Activated CD8-positive, alpha-beta T cell treated with anti-CD3 and anti-CD28 coated beads, Interleukin-2, amount 10 ng/mL, durations not matched to agents 7 days and 5 days (primary cell): Measurements from ENCODE around the gene BCAS3. TPM values are rescaled to one million over a fixed set of nuclear protein-coding genes. Genes with fewer than 3 reads are reported as not detected.

Experiments
- ATAC-seq: fragments of 150-1000 bp; cut with Tn5 transposase; one replicate; pipeline ENCODE4 v1.10.0; 2021; ENCODE audit warnings: moderate library complexity
- CTCF ChIA-PET: fragments of 350-600 bp; sonication (Branson Sonifier 250); formaldehyde crosslinking; loops from one replicate; lab custom pipeline; 2021; ENCODE audit warnings: antibody characterized with exemption; lab: Charles Lee
- POLR2A ChIA-PET: fragments of 350-600 bp; sonication (Branson Sonifier 250); formaldehyde crosslinking; loops from one replicate; lab custom pipeline; 2021; ENCODE audit warnings: antibody characterized with exemption; lab: Charles Lee
- DNase-seq: peaks from one replicate; pipeline ENCODE4 v3.0.0-alpha.2; 2020
- H3K27ac Mint-ChIP-seq: one replicate; pipeline ENCODE4 v1.8.0; 2021; ENCODE audit warnings: mild to moderate bottlenecking, mixed read lengths
- H3K27me3 Mint-ChIP-seq: one replicate; pipeline ENCODE4 v1.8.0; 2021; ENCODE audit warnings: low read depth, mixed read lengths
- H3K36me3 Mint-ChIP-seq: one replicate; pipeline ENCODE4 v1.8.0; 2021; ENCODE audit warnings: low read depth, mixed read lengths
- H3K4me1 Mint-ChIP-seq: one replicate; pipeline ENCODE4 v1.8.0; 2021; ENCODE audit warnings: low read depth, mixed read lengths
- H3K4me3 Mint-ChIP-seq: one replicate; pipeline ENCODE4 v1.8.0; 2021; ENCODE audit warnings: mild to moderate bottlenecking, mixed read lengths
- H3K9me3 Mint-ChIP-seq: one replicate; pipeline ENCODE4 v1.8.0; 2022; ENCODE audit warnings: mixed read lengths; ENCODE audit not compliant: insufficient read depth
- total RNA-seq, 2 experiments: library from RNA; stranded (reverse); gene quantifications; one replicate each; pipeline ENCODE4 v1.2.3, GENCODE V29; 2021

Gene BCAS3
- total RNA-seq, 2 experiments from 2014 or later = 13.0 to 16.3 TPM

DNA sequence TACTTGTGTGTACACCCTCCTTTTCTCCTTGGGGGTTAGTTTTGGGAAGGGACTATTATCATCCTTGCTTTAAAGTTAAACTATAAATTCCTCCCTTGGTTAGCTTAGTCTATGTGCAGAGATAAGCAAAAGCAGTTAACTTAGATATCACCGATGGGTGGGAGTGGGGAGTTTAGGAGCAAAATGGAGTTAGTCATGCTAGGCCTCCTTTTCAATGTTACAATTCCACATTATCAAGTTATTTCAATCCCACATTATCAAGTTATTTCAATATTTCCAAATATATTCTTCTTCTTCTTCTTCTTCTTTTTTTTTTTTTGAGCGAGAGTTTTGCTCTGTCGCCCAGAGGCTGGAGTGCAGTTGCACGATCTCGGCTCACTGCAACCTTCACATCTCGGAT, 1.7 kb upstream of the BCAS3 start:
- POLR2A ChIA-PET = no interaction called here
- DNase-seq (no peak), ATAC-seq (no peak)
- Mint-ChIP-seq H3K9me3 (no peaks in the 10 kb centered on the region), H3K4me1 (peaks cover 20% of the 10 kb centered on the region), H3K27me3 (no peaks in the 10 kb centered on the region), H3K4me3 (peak overlapping the region; percentile 42), H3K36me3 (no peaks in the 10 kb centered on the region), H3K27ac (no peak overlapping the region)
- CTCF ChIA-PET = no interaction called here

DNA sequence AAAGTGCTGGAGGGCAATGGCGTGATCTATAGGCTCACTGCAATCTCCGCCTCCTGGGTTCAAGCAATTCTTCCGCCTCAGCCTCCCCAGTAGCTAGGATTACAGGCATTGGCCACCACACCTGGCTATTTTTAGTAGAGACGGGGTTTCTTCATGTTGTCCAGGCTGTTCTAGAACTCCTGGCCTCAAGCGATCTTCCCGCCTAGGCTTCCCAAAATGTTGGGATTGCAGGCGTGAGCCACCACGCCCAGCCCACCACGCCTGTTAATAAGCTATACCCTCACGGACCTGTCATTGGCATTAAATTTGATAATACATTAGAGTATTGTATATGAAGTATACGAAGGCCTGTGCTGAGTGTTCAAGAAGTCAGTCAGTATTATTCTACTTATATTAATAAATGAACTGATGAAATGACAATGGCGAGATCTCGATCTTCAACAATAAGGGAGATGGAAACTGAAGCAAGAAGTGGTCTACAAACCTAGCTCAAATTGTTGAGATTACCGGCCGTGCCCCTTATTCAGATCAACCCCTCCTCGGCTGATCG, 818 bp upstream of the BCAS3 start:
- Mint-ChIP-seq H3K4me3 (peak overlapping the region; percentile 95), H3K27me3 (no peaks in the 10 kb centered on the region), H3K27ac (peak overlapping the region; percentile 89), H3K4me1 (peaks cover 20% of the 10 kb centered on the region), H3K9me3 (no peaks in the 10 kb centered on the region), H3K36me3 (no peaks in the 10 kb centered on the region)
- POLR2A ChIA-PET = interaction anchor here (0.6 kb wide), 1 partner anchor 153 kb away, joined by 3 read pairs; no protein-coding TSS in a partner anchor
- CTCF ChIA-PET = interaction anchor here (1.1 to 1.4 kb wide), 4 partner anchors 22 to 44 kb away, joined by 3 to 7 read pairs (median 4); no protein-coding TSS in a partner anchor
- ATAC-seq (no peak), DNase-seq (no peak)

DNA sequence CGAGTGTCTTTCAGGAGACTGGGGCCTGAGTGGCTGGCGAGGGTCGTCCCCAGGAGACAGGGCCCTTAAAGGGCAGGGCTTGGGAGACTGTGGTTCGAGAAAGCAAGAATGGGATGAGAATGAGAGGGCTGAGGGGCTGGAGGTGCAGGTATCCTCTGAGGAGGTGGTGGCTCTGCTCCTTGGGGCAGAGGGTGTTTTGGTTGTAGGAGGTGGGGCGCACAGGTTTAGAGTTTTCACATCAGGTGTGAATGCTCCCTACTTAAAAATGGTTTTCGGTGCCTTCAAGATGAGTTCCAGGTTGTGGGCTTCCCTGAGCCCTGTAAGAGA, 430 bp downstream of the BCAS3 start:
- Mint-ChIP-seq H3K9me3 (no peaks in the 10 kb centered on the region), H3K27me3 (no peaks in the 10 kb centered on the region), H3K27ac (peak overlapping the region; percentile 89), H3K4me1 (peaks cover 20% of the 10 kb centered on the region), H3K36me3 (no peaks in the 10 kb centered on the region), H3K4me3 (peak overlapping the region; percentile 95)
- ATAC-seq = peak; percentile 0
- POLR2A ChIA-PET = interaction anchor here (0.8 to 1.0 kb wide), 2 partner anchors 277 to 286 kb away, joined by 3 read pairs; partner anchors contain the start of gene USP32
- no peak for DNase-seq
- CTCF ChIA-PET = interaction anchor here (0.8 to 1.4 kb wide), 4 partner anchors 23 to 1431 kb away, joined by 3 to 4 read pairs (median 3); no protein-coding TSS in a partner anchor

DNA sequence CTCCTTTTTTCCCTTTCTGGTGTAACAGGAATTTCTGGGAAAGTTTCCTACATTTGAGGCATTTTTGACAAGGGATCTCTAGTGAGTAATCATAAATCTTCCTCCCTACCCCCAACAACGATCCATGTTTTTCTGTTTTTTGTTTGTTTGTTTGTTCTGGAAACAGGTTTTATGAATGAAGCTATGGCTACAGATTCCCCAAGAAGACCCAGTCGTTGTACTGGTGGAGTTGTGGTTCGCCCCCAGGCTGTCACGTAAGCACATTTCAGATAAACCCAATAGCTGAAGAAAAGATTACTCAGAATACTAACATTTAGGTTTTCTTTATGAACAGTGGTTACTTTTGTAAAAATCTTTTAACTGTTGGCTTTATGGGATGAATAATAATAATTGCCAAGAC, 1.6 kb downstream of the BCAS3 start:
- ChIA-PET CTCF (no interaction called here), POLR2A (no interaction called here)
- Mint-ChIP-seq H3K4me3 (no peak overlapping the region), H3K9me3 (no peaks in the 10 kb centered on the region), H3K27me3 (no peaks in the 10 kb centered on the region), H3K36me3 (no peaks in the 10 kb centered on the region), H3K4me1 (peaks cover 20% of the 10 kb centered on the region), H3K27ac (no peak overlapping the region)
- ATAC-seq (no peak), DNase-seq (no peak)

- H3K27ac Mint-ChIP-seq = no peak overlapping the region
- CTCF ChIA-PET = no interaction called here
- H3K4me3 Mint-ChIP-seq = no peak overlapping the region
- no peaks in the 10 kb centered on the region for H3K27me3 Mint-ChIP-seq
- H3K36me3 Mint-ChIP-seq = peaks cover 3% of the 10 kb centered on the region
- H3K9me3 Mint-ChIP-seq = no peaks in the 10 kb centered on the region
- no peak for DNase-seq
- H3K4me1 Mint-ChIP-seq = peaks cover 20% of the 10 kb centered on the region
- POLR2A ChIA-PET = no interaction called here
- ATAC-seq = no peak
Observed at GRCh38 chr17:60680754-60681153, 3.1 kb downstream of the BCAS3 start.

GRCh38 chr17:60685437-60685836, 7.8 kb downstream of the BCAS3 start:
- H3K4me1 Mint-ChIP-seq = no peaks in the 10 kb centered on the region
- no peak overlapping the region for H3K27ac Mint-ChIP-seq
- H3K4me3 Mint-ChIP-seq = no peak overlapping the region
- H3K9me3 Mint-ChIP-seq = no peaks in the 10 kb centered on the region
- ATAC-seq = no peak
- H3K27me3 Mint-ChIP-seq = no peaks in the 10 kb centered on the region
- DNase-seq = no peak
- CTCF ChIA-PET = no interaction called here
- peaks cover 3% of the 10 kb centered on the region for H3K36me3 Mint-ChIP-seq
- POLR2A ChIA-PET = no interaction called here

GRCh38 chr17:60695960-60696359, 18.3 kb downstream of the BCAS3 start:
- POLR2A ChIA-PET = interaction anchor here (0.7 kb wide), 1 partner anchor 10 kb away, joined by 3 read pairs; no protein-coding TSS in a partner anchor
- H3K27me3 Mint-ChIP-seq = no peaks in the 10 kb centered on the region
- H3K27ac Mint-ChIP-seq = no peak overlapping the region

GRCh38 chr17:60699090-60699489, 21.4 kb downstream of the BCAS3 start:
- H3K36me3 Mint-ChIP-seq = no peaks in the 10 kb centered on the region
- peaks cover 3% of the 10 kb centered on the region for H3K4me1 Mint-ChIP-seq
- no peaks in the 10 kb centered on the region for H3K9me3 Mint-ChIP-seq
- ChIA-PET POLR2A (no interaction called here), CTCF (interaction anchor here (0.7 kb wide), 1 partner anchor 83 kb away, joined by 3 read pairs; no protein-coding TSS in a partner anchor)
- no peak for DNase-seq
- ATAC-seq = no peak
- no peak overlapping the region for H3K4me3 Mint-ChIP-seq
- no peaks in the 10 kb centered on the region for H3K27me3 Mint-ChIP-seq
- H3K27ac Mint-ChIP-seq = no peak overlapping the region

More at GRCh38 chr17:60695960-60696359, 18.3 kb downstream of the BCAS3 start:
- Mint-ChIP-seq H3K9me3 (no peaks in the 10 kb centered on the region), H3K4me1 (peaks cover 3% of the 10 kb centered on the region), H3K36me3 (no peaks in the 10 kb centered on the region), H3K4me3 (no peak overlapping the region)
- ATAC-seq = no peak
- no peak for DNase-seq
- CTCF ChIA-PET = interaction anchor here (1.1 kb wide), 1 partner anchor 25 kb away, joined by 4 read pairs; no protein-coding TSS in a partner anchor

DNA sequence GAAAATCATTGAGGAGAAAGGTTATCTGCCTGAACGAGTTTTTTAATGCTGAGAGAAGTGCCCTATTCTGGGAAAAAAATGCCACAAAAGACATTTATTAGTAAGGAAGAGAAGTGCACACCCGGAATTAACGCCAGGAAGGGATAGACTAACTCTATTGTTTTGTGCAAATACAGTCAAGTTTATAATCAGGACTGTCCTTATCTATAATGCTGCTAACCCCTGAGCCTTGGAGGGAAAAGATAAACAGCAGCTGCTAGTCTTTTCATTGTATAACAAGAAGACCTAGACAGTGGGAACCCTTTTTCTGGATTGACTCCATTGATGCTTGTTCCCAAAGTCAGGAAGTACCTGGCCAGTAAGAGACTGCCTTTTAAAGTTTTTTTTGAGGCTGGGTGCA, 26.5 kb downstream of the BCAS3 start:
- POLR2A ChIA-PET = no interaction called here
- Mint-ChIP-seq H3K27ac (no peak overlapping the region), H3K4me3 (no peak overlapping the region), H3K36me3 (no peaks in the 10 kb centered on the region), H3K9me3 (no peaks in the 10 kb centered on the region), H3K4me1 (no peaks in the 10 kb centered on the region), H3K27me3 (no peaks in the 10 kb centered on the region)
- DNase-seq (no peak), ATAC-seq (no peak)
- CTCF ChIA-PET = no interaction called here

DNA sequence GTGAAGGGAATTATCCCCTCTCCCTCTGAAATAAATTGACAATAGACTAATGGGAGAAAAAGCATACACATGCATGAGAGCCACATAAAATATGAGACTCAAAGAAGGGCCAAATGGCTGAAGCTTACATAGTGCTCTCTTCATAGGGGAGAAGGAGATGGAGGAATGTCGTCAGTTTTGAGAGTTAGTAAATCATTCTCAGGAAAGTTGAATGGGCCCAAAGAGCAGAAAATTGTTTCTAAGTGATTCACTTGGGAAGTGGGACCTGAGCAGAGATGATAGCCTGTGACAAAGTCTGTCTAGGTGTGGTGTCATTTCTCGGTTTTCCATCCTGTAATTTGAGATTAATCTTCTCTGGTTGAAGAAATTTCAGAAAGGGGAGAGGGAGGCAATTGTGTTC, 35.0 kb downstream of the BCAS3 start:
- ChIA-PET POLR2A (no interaction called here), CTCF (interaction anchor here (1.3 kb wide), 1 partner anchor 8 kb away, joined by 9 read pairs; no protein-coding TSS in a partner anchor)
- DNase-seq (no peak), ATAC-seq (no peak)
- Mint-ChIP-seq H3K27ac (no peak overlapping the region), H3K4me1 (no peaks in the 10 kb centered on the region), H3K4me3 (no peak overlapping the region), H3K9me3 (no peaks in the 10 kb centered on the region), H3K36me3 (no peaks in the 10 kb centered on the region), H3K27me3 (no peaks in the 10 kb centered on the region)

- Mint-ChIP-seq H3K36me3 (no peaks in the 10 kb centered on the region), H3K4me3 (no peak overlapping the region), H3K27ac (no peak overlapping the region), H3K27me3 (no peaks in the 10 kb centered on the region), H3K9me3 (no peaks in the 10 kb centered on the region), H3K4me1 (no peaks in the 10 kb centered on the region)
- ATAC-seq (no peak), DNase-seq (no peak)
- ChIA-PET CTCF (no interaction called here), POLR2A (no interaction called here)
Observed at GRCh38 chr17:60713608-60714007, 36.0 kb downstream of the BCAS3 start.

DNA sequence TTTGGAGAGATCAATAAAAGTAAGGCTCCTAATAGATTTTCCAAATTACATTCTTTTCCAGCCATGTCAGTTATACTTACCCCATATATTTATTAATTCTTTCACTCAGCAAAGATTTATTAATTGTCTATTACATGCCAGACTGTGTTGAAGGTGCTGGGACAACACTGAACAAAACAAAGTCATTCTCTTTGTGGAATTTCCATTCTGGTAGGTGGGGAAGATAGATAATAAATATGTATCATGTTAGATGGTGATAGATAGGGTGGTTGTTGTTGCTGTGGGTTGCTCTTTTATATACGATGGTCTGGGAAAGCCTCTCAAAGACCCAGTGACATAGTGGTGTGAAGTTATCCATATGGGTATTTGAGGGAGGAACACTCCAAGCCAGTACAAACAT, 39.1 kb downstream of the BCAS3 start:
- POLR2A ChIA-PET = no interaction called here
- no peaks in the 10 kb centered on the region for H3K27me3 Mint-ChIP-seq
- no peak overlapping the region for H3K4me3 Mint-ChIP-seq

More for the DNA sequence above, 39.1 kb downstream of the BCAS3 start:
- CTCF ChIA-PET = no interaction called here
- Mint-ChIP-seq H3K36me3 (no peaks in the 10 kb centered on the region), H3K9me3 (no peaks in the 10 kb centered on the region), H3K4me1 (peaks cover 2% of the 10 kb centered on the region), H3K27ac (no peak overlapping the region)
- DNase-seq (no peak), ATAC-seq (no peak)
